Stimulated activated naive B cell treated with anti-CD40 and anti-IgM and Interleukin-4, amounts not matched to agents 10 μg/mL and 1 μg/mL and 100 μg/mL, for 72 hours (primary cell): ENCODE measurements around the gene SNTA1.
"Not testable (repeated sequence)": the region's sequence is repeated elsewhere in the genome, so short reads cannot be mapped to it uniquely, and the experiment has no call there.

Experiments used
- ATAC-seq, 2 donors: fragments of 150-1000 bp; cut with Tn5 transposase; replicated peaks; 2 replicates each; pipeline ENCODE4 v1.10.0; 2021; ENCODE audit warnings: moderate library complexity in 1 of 2
- DNase-seq: peaks from one replicate; pipeline ENCODE4 v3.0.0; 2021
- H3K27ac Mint-ChIP-seq: one replicate; pipeline ENCODE4 v1.8.0; 2022; ENCODE audit warnings: mild to moderate bottlenecking, mixed read lengths
- H3K27me3 Mint-ChIP-seq, 2 donors: one replicate each; pipeline ENCODE4 v1.8.0; 2022; ENCODE audit warnings: mixed read lengths in 2 of 2
- H3K36me3 Mint-ChIP-seq, 2 donors: one replicate each; pipeline ENCODE4 v1.8.0; 2022; ENCODE audit warnings: mixed read lengths in 2 of 2, mild to moderate bottlenecking in 1 of 2
- H3K4me1 Mint-ChIP-seq, 2 donors: one replicate each; pipeline ENCODE4 v1.8.0; 2022; ENCODE audit warnings: mixed read lengths in 2 of 2, mild to moderate bottlenecking in 1 of 2
- H3K4me3 Mint-ChIP-seq, 2 donors: one replicate each; pipeline ENCODE4 v1.8.0; 2022; ENCODE audit warnings: mild to moderate bottlenecking in 2 of 2, mixed read lengths in 2 of 2, moderate library complexity in 1 of 2
- H3K9me3 Mint-ChIP-seq, 2 donors: one replicate each; pipeline ENCODE4 v1.8.0; 2022; ENCODE audit warnings: mixed read lengths in 2 of 2, mild to moderate bottlenecking in 1 of 2

Gene SNTA1

GRCh38 chr20:33401921-33402369 lies 41.6 kb downstream of the SNTA1 start:
- H3K27me3 Mint-ChIP-seq, result no peaks in the 10 kb centered on the region
- H3K9me3 Mint-ChIP-seq, result no peaks in the 10 kb centered on the region
- peak overlapping the region; percentile 60 for H3K27ac Mint-ChIP-seq
- H3K36me3 Mint-ChIP-seq, result peaks cover 4 to 13% of the 10 kb centered on the region in 2 donors
- DNase-seq, result no peak
- peaks cover 16 to 44% of the 10 kb centered on the region in 2 donors for H3K4me1 Mint-ChIP-seq
- peak in 1 of 2 donors; percentile 33 for ATAC-seq
- peak overlapping the region; percentile 95 to 99 for H3K4me3 Mint-ChIP-seq

- peak within 1 kb of the TSS; percentile 95 to 99 for H3K4me3 Mint-ChIP-seq
- DNase-seq (peak; percentile 81), ATAC-seq (peak; percentile 97 to 98)
- peaks cover 2 to 17% of the 10 kb centered on the region in 2 donors for H3K36me3 Mint-ChIP-seq
- no peaks in the 10 kb centered on the region for H3K27me3 Mint-ChIP-seq
- H3K4me1 Mint-ChIP-seq, result peaks cover 17 to 46% of the 10 kb centered on the region in 2 donors
- H3K27ac Mint-ChIP-seq, result peak within 1 kb of the TSS; percentile 95
- no peaks in the 10 kb centered on the region for H3K9me3 Mint-ChIP-seq
These were observed 42.2 kb downstream of the SNTA1 start, which contains the start of gene CDK5RAP1 for GRCh38 chr20:33401184-33401920. CDK5RAP1 (minus strand) TSS chr20:33401519; CDS start chr20:33397064, 4,455 bp downstream.

- no peaks in the 10 kb centered on the region for H3K9me3 Mint-ChIP-seq
- no peaks in the 10 kb centered on the region for H3K27me3 Mint-ChIP-seq
- peaks cover 17 to 46% of the 10 kb centered on the region in 2 donors for H3K4me1 Mint-ChIP-seq
- ATAC-seq, result peak; percentile 48 to 52
- peaks cover 2 to 22% of the 10 kb centered on the region in 2 donors for H3K36me3 Mint-ChIP-seq
- peak overlapping the region; percentile 95 to 99 for H3K4me3 Mint-ChIP-seq
- peak overlapping the region; percentile 95 for H3K27ac Mint-ChIP-seq
- no peak for DNase-seq
These were observed 42.8 kb downstream of the SNTA1 start for GRCh38 chr20:33400812-33401183.

GRCh38 chr20:33399924-33400323 lies 43.6 kb downstream of the SNTA1 start:
- no peaks in the 10 kb centered on the region for H3K9me3 Mint-ChIP-seq
- H3K36me3 Mint-ChIP-seq, result peaks cover 4 to 24% of the 10 kb centered on the region in 2 donors
- no peak for ATAC-seq
- H3K27me3 Mint-ChIP-seq, result no peaks in the 10 kb centered on the region
- peaks cover 17 to 51% of the 10 kb centered on the region in 2 donors for H3K4me1 Mint-ChIP-seq
- peak overlapping the region; percentile 95 to 99 for H3K4me3 Mint-ChIP-seq
- no peak for DNase-seq
- H3K27ac Mint-ChIP-seq, result no peak overlapping the region

GRCh38 chr20:33394718-33395117 lies 48.8 kb downstream of the SNTA1 start:
- Mint-ChIP-seq H3K4me1 (peaks cover 21 to 47% of the 10 kb centered on the region in 2 donors), H3K36me3 (peaks cover 21 to 54% of the 10 kb centered on the region in 2 donors), H3K4me3 (no peak overlapping the region), H3K9me3 (no peaks in the 10 kb centered on the region), H3K27me3 (no peaks in the 10 kb centered on the region), H3K27ac (no peak overlapping the region)
- DNase-seq (no peak), ATAC-seq (no peak)

- no peak overlapping the region for H3K27ac Mint-ChIP-seq
These were observed 50.0 kb downstream of the SNTA1 start for GRCh38 chr20:33393609-33394008.

DNA sequence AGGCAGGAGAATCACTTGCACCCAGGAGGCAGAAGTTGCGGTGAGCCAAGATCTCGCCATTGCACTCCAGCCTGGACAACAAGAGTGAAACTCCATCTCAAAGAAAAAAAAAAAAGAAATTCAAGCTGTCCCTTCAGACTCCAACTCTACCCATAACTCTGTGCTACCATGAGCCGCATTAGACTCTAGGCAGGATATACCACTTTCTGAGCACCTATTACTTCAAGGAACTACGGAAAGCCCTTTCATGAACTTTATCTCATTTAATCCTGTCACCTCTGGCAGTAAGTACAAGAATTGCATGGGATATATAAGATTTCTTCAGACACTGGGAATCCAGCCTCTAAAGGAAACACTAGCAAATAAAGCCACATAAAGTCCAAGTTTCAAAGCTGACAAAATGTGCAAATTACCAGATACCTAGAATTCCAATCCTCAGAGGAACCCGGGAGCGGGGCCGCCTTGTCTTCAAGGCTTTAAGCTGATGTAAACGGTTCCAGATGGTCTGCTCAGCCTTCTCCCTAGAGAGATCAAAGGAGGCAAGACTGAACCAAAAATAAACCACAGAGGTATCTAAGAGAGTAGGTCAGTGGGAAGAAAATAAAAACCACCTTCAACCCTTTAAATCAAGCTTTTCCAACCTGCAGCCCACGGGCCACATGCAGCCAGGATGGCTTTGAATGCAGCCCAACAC lies 51.7 kb downstream of the SNTA1 start:
- no peak for ATAC-seq
- Mint-ChIP-seq H3K9me3 (no peaks in the 10 kb centered on the region), H3K27me3 (no peaks in the 10 kb centered on the region), H3K4me3 (no peak overlapping the region), H3K4me1 (peaks cover 12 to 23% of the 10 kb centered on the region in 2 donors), H3K27ac (peak overlapping the region; percentile 82), H3K36me3 (peaks cover 26 to 64% of the 10 kb centered on the region in 2 donors)
- no peak for DNase-seq

More at GRCh38 chr20:33393609-33394008, 50.0 kb downstream of the SNTA1 start:
- Mint-ChIP-seq H3K9me3 (no peaks in the 10 kb centered on the region), H3K4me1 (peaks cover 16 to 39% of the 10 kb centered on the region in 2 donors), H3K27me3 (no peaks in the 10 kb centered on the region), H3K4me3 (no peak overlapping the region), H3K36me3 (peaks cover 24 to 57% of the 10 kb centered on the region in 2 donors)
- ATAC-seq (no peak), DNase-seq (no peak)

GRCh38 chr20:33389326-33389725 lies 54.2 kb downstream of the SNTA1 start:
- H3K4me1 Mint-ChIP-seq, result peaks cover 7 to 15% of the 10 kb centered on the region in 2 donors
- H3K4me3 Mint-ChIP-seq, H3K9me3 Mint-ChIP-seq, ATAC-seq, DNase-seq, H3K27me3 Mint-ChIP-seq, H3K27ac Mint-ChIP-seq: not testable (repeated sequence)
- H3K36me3 Mint-ChIP-seq, result peaks cover 23 to 62% of the 10 kb centered on the region in 2 donors

- Mint-ChIP-seq H3K36me3 (peaks cover 25 to 60% of the 10 kb centered on the region in 2 donors), H3K4me3 (no peak overlapping the region), H3K4me1 (peaks cover 7 to 15% of the 10 kb centered on the region in 2 donors), H3K27me3 (no peaks in the 10 kb centered on the region), H3K27ac (no peak overlapping the region), H3K9me3 (no peaks in the 10 kb centered on the region)
- ATAC-seq, result no peak
- no peak for DNase-seq
These were observed 55.3 kb downstream of the SNTA1 start for GRCh38 chr20:33388268-33388667.

DNA sequence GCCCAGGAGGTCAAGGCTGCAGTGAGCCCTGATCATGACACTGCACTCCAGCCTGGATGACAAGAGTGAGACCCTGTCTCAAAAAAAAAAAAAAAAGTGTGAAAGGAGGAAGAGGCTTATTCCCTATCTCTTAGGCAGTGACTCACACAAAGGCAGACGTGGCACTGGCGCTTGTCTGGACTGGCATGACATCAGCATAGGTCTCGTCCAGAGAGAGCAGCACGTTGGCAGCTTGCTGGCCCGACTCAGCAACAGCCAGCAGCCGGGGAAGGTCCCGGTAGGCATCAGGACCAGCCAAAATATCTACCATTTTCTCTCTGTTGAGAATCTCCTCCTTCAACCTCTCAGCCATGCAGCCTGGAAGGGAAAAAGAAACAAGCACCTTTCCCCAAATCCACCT lies 56.4 kb downstream of the SNTA1 start:
- Mint-ChIP-seq H3K4me1 (peaks cover 2 to 4% of the 10 kb centered on the region in 2 donors), H3K4me3 (no peak overlapping the region), H3K27me3 (no peaks in the 10 kb centered on the region), H3K36me3 (peaks cover 21 to 54% of the 10 kb centered on the region in 2 donors), H3K27ac (peak overlapping the region; percentile 21), H3K9me3 (no peaks in the 10 kb centered on the region)
- ATAC-seq (no peak), DNase-seq (no peak)

DNA sequence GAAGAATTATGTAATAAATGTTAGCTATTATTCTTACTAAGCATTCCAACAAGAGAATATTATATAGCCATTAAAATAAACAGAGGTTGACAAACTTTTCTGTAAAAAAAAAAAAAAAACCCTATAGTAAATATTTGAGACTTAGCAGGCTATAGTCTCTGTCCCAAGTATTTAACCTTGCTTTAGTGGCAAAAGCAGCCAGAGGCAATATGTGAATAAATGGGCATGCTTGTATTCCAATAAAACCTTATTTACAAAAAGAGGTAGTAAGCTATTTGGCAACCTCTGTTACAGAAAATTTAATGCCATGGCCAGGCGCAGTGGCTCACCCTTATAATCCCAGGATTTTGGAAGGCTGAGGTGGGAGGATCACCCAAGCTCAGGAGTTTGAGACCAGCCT lies 56.9 kb downstream of the SNTA1 start:
- ATAC-seq, result no peak
- Mint-ChIP-seq H3K36me3 (peaks cover 19 to 54% of the 10 kb centered on the region in 2 donors), H3K27me3 (no peaks in the 10 kb centered on the region), H3K4me1 (no peaks in the 10 kb centered on the region), H3K27ac (no peak overlapping the region), H3K9me3 (no peaks in the 10 kb centered on the region), H3K4me3 (no peak overlapping the region)
- no peak for DNase-seq

GRCh38 chr20:33377366-33377765 lies 66.2 kb downstream of the SNTA1 start:
- DNase-seq (no peak), ATAC-seq (no peak)
- H3K9me3 Mint-ChIP-seq, result no peaks in the 10 kb centered on the region
- H3K27me3 Mint-ChIP-seq, result no peaks in the 10 kb centered on the region
- H3K4me3 Mint-ChIP-seq, result no peak overlapping the region
- peaks cover 29 to 49% of the 10 kb centered on the region in 2 donors for H3K36me3 Mint-ChIP-seq
- no peaks in the 10 kb centered on the region for H3K4me1 Mint-ChIP-seq
- no peak overlapping the region for H3K27ac Mint-ChIP-seq

DNA sequence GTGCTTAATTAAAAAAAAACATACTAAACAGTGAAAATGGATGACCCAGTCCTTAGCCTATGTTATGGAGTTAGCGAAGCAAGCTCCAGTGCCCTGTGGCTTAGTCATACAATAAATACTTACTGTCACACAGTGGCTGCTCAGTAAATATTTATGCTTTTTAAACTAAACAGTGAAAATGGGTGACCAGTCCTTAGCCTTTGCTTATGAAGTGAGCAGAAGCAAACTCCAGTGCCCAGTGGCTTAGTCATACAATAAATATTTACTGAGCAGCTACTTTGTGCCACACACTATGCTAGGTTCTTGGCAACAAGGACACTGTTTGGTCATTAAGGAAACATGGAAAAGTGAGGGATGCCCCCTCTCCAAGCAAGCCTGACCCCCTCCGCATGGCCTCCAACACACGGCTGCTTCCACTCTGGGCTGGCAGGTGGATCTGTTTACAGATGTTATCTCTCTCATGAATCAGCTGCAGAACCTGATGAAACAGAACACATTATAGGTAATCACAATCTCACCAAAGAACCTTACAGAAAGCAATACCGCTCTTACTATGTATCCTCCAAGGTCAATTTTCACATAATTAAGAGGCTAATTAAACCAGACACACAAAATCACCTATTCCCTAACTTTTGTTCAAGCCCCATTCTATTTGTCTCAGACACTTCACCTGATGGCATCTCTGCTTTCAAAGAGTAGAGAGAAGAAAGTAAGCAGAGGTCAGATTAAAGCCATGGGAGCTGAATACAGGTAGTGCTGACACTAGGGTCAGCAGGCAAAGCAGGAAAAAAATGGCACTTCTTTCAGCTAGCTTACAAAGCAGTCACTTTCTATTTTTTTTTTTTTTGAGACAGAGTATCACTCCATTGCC lies 69.6 kb downstream of the SNTA1 start:
- H3K9me3 Mint-ChIP-seq, result no peaks in the 10 kb centered on the region
- H3K4me1 Mint-ChIP-seq, result peaks cover 0 to 2% of the 10 kb centered on the region in 2 donors
- no peak for DNase-seq
- no peak for ATAC-seq
- no peak overlapping the region for H3K4me3 Mint-ChIP-seq
- H3K27ac Mint-ChIP-seq, result no peak overlapping the region
- peaks cover 27 to 51% of the 10 kb centered on the region in 2 donors for H3K36me3 Mint-ChIP-seq
- H3K27me3 Mint-ChIP-seq, result no peaks in the 10 kb centered on the region

DNA sequence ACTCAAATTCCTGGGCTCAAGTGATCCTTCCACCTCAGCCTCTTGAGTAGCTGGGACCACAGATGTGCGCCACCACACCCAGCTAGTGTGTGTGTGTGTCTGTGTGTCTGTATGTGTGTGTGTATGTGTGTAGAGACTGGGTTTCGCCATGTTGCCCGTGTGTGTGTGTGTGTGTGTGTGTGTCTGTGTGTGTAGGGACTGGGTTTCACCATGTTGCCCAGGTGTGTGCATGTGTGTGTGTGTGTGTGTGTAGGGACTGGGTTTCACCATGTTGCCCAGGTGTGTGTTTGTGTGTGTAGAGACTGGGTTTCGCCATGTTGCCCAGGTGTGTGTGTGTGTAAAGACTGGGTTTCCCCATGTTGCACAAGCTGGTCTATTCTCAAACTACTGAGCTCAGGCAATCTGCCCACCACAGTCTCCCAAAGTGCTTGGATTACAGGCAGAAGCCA lies 70.5 kb downstream of the SNTA1 start:
- DNase-seq (no peak), ATAC-seq (no peak)
- Mint-ChIP-seq H3K9me3 (no peaks in the 10 kb centered on the region), H3K36me3 (peaks cover 21 to 44% of the 10 kb centered on the region in 2 donors), H3K27ac (no peak overlapping the region), H3K27me3 (no peaks in the 10 kb centered on the region), H3K4me1 (peaks cover 0 to 2% of the 10 kb centered on the region in 2 donors), H3K4me3 (no peak overlapping the region)
